H1 (cell line): ENCODE data around the gene ARID2. TPM values are rescaled to one million over a fixed set of nuclear protein-coding genes. Genes with fewer than 3 reads are reported as not detected.

Source experiments
- CTCF ChIA-PET: fragments of 300-600 bp; sonication (Branson Sonifier 250); formaldehyde crosslinking; loops from one replicate; lab custom pipeline; 2021; ENCODE audit not compliant: partially characterized antibody; lab: Charles Lee
- POLR2A ChIA-PET: fragments of 300-600 bp; sonication (Branson Sonifier 250); formaldehyde crosslinking; loops from one replicate; lab custom pipeline; 2021; ENCODE audit warnings: inconsistent platforms; ENCODE audit not compliant: partially characterized antibody; lab: Charles Lee
- DNase-seq, 2 experiments: peaks; one replicate each; pipeline versions ENCODE4 v3.0.0 to v3.0.0-alpha.2; 2010 to 2022; ENCODE audit warnings: low spot score in 2 of 2, low read depth in 1 of 2, mixed read lengths in 1 of 2
- FAIRE-seq: peaks from 2 replicates; lab custom pipeline; 2011; peaks lifted over from hg19 to GRCh38; lab: Jason Lieb, UNC
- H2AFZ ChIP-seq: 2 replicates; pipeline ENCODE4 v1.8.1; 2012; ENCODE audit warnings: low read length, inconsistent platforms
- H2AK5ac ChIP-seq: 2 replicates; pipeline ENCODE4 v1.6.1; 2013; ENCODE audit warnings: low read depth, low read length
- H2BK120ac ChIP-seq: replicated peaks from 2 replicates; pipeline ENCODE3; 2013; ENCODE audit warnings: low read depth, low read length, inconsistent platforms
- H2BK12ac ChIP-seq: 2 replicates; pipeline ENCODE4 v1.6.1; 2013; ENCODE audit warnings: low read depth, low read length
- H2BK15ac ChIP-seq: 2 replicates; pipeline ENCODE4 v1.6.1; 2013; ENCODE audit warnings: low read length
- H2BK20ac ChIP-seq: 2 replicates; pipeline ENCODE4 v1.6.1; 2013; ENCODE audit warnings: low read length
- H2BK5ac ChIP-seq: 2 replicates; pipeline ENCODE4 v1.6.1; 2013; ENCODE audit warnings: low read depth, low read length
- H3K14ac ChIP-seq: 2 replicates; pipeline ENCODE4 v1.6.1; 2013; ENCODE audit warnings: inconsistent platforms; ENCODE audit not compliant: insufficient read length
- H3K18ac ChIP-seq: 2 replicates; pipeline ENCODE4 v1.6.1; 2013; ENCODE audit warnings: low read length; ENCODE audit errors: extremely low read depth
- H3K23ac ChIP-seq: 2 replicates; pipeline ENCODE4 v1.6.1; 2013; ENCODE audit warnings: inconsistent platforms; ENCODE audit not compliant: insufficient read length
- H3K23me2 ChIP-seq: 2 replicates; pipeline ENCODE4 v1.6.1; 2013; ENCODE audit warnings: low read depth, low read length
- H3K27ac ChIP-seq: 2 replicates; pipeline ENCODE4 v1.6.1; 2011; ENCODE audit warnings: low read depth, low read length, inconsistent platforms
- H3K27me3 ChIP-seq, 4 experiments: replicated peaks in 1 of 4; 1 replicate in 1 of 4; 2 replicates in 3 of 4; pipeline versions ENCODE4 v1.6.1 to v1.8.1; 2011 to 2013; ENCODE audit warnings: low read length in 3 of 4, mild to moderate bottlenecking in 3 of 4, inconsistent platforms in 2 of 4, mixed read lengths in 2 of 4, moderate library complexity in 1 of 4; ENCODE audit not compliant: control insufficient read depth in 3 of 4, insufficient read depth in 3 of 4; ENCODE audit errors: extremely low read depth in 1 of 4
- H3K36me3 ChIP-seq, 4 experiments: 2 replicates each; pipeline versions ENCODE4 v1.6.1 to v1.8.1; 2011 to 2013; ENCODE audit warnings: mild to moderate bottlenecking in 4 of 4, low read length in 3 of 4, moderate library complexity in 2 of 4, control low read depth in 1 of 4, inconsistent platforms in 1 of 4; ENCODE audit not compliant: insufficient read depth in 4 of 4, control insufficient read depth in 2 of 4
- H3K4ac ChIP-seq: replicated peaks from 2 replicates; pipeline ENCODE3; 2013; ENCODE audit warnings: low read length, low read depth, mixed read lengths, inconsistent platforms; ENCODE audit not compliant: insufficient read length
- H3K4me1 ChIP-seq, 4 experiments: replicated peaks in 1 of 4; 1 replicate in 1 of 4; 2 replicates in 3 of 4; pipeline versions ENCODE4 v1.6.1 to v1.8.1; 2011 to 2013; ENCODE audit warnings: low read length in 3 of 4, inconsistent platforms in 2 of 4, mixed read lengths in 1 of 4; ENCODE audit not compliant: insufficient read depth in 4 of 4, control insufficient read depth in 3 of 4
- H3K4me2 ChIP-seq, 2 experiments: 2 replicates each; pipeline versions ENCODE4 v1.6.1 to v1.8.1; 2011 to 2013; ENCODE audit warnings: low read depth in 2 of 2, low read length in 2 of 2, control low read depth in 1 of 2, inconsistent platforms in 1 of 2, mild to moderate bottlenecking in 1 of 2; ENCODE audit not compliant: insufficient read depth in 1 of 2
- H3K4me3 ChIP-seq, 4 experiments: fragments of 200-600, 300-600 bp in 1 of 4; sonication (generic), shearing (Covaris generic), sonication (Bioruptor Twin) in 1 of 4; 2 replicates each; pipeline versions ENCODE4 v1.5.1 to v1.8.1; 2011 to 2016; ENCODE audit warnings: low read length in 4 of 4, low read depth in 3 of 4, control low read depth in 2 of 4, inconsistent platforms in 2 of 4, mild to moderate bottlenecking in 2 of 4, mixed read lengths in 1 of 4, moderate library complexity in 1 of 4; ENCODE audit not compliant: insufficient read depth in 2 of 4; ENCODE audit errors: extremely low read depth in 1 of 4
- H3K56ac ChIP-seq: replicated peaks from 2 replicates; pipeline ENCODE3; 2013; ENCODE audit warnings: low read depth, mild to moderate bottlenecking, mixed read lengths, low read length, inconsistent platforms; ENCODE audit not compliant: insufficient read length
- H3K79me1 ChIP-seq: 2 replicates; pipeline ENCODE4 v1.6.1; 2013; ENCODE audit warnings: low read depth, low read length, control low read depth
- H3K79me2 ChIP-seq, 2 experiments: 2 replicates each; pipeline versions ENCODE4 v1.6.1 to v1.8.1; 2012 to 2013; ENCODE audit warnings: low read length in 2 of 2, mild to moderate bottlenecking in 2 of 2, inconsistent platforms in 1 of 2; ENCODE audit not compliant: insufficient read depth in 2 of 2, control insufficient read depth in 1 of 2
- H3K9ac ChIP-seq, 4 experiments: replicated peaks in 1 of 4; 1 replicate in 1 of 4; 2 replicates in 3 of 4; pipeline versions ENCODE4 v1.6.1 to v1.8.1; 2011 to 2013; ENCODE audit warnings: low read depth in 3 of 4, low read length in 3 of 4, control low read depth in 2 of 4, mild to moderate bottlenecking in 2 of 4, moderate library complexity in 2 of 4, inconsistent platforms in 1 of 4; ENCODE audit errors: extremely low read depth in 1 of 4
- H3K9me3 ChIP-seq, 2 experiments: 2 replicates each; pipeline versions ENCODE4 v1.6.1 to v1.8.1; 2012 to 2013; ENCODE audit warnings: mild to moderate bottlenecking in 2 of 2, moderate library complexity in 2 of 2, control low read depth in 1 of 2, inconsistent platforms in 1 of 2, low read depth in 1 of 2, low read length in 1 of 2, mixed read lengths in 1 of 2; ENCODE audit not compliant: insufficient read depth in 2 of 2
- H4K20me1 ChIP-seq, 2 experiments: replicated peaks in 1 of 2; 2 replicates each; pipeline versions ENCODE3 to v1.8.1; 2011 to 2013; ENCODE audit warnings: inconsistent platforms in 2 of 2, low read length in 2 of 2, mild to moderate bottlenecking in 1 of 2; ENCODE audit not compliant: insufficient read depth in 2 of 2, control insufficient read depth in 1 of 2
- H4K5ac ChIP-seq: 2 replicates; pipeline ENCODE4 v1.6.1; 2013; ENCODE audit warnings: low read length, low read depth, mixed read lengths, inconsistent platforms; ENCODE audit not compliant: insufficient read length
- H4K8ac ChIP-seq: 2 replicates; pipeline ENCODE4 v1.8.0; 2013; ENCODE audit warnings: mild to moderate bottlenecking, moderate library complexity, low read length, inconsistent platforms; ENCODE audit not compliant: insufficient read depth; ENCODE audit errors: extremely low read depth
- H4K91ac ChIP-seq: replicated peaks from 2 replicates; pipeline ENCODE3; 2013; ENCODE audit warnings: low read length, mixed read lengths, inconsistent platforms; ENCODE audit not compliant: insufficient read length
- ASH2L ChIP-seq: fragments of 200-600, 300-600 bp; sonication (generic); IDR thresholded peaks from one replicate; pipeline ENCODE4 v1.7.1; 2017; ENCODE audit warnings: low read length
- ATF3 ChIP-seq: IDR thresholded peaks from 2 replicates; pipeline ENCODE4 v1.6.1; 2011; ENCODE audit warnings: low read depth, mild to moderate bottlenecking, low read length; ENCODE audit not compliant: insufficient read depth
- BACH1 ChIP-seq: IDR thresholded peaks from 2 replicates; pipeline ENCODE4 v1.6.1; 2012; ENCODE audit warnings: low read length, improper control_type of control experiment
- BCL11A ChIP-seq, 2 experiments: IDR thresholded peaks; one replicate each; pipeline ENCODE4 v1.6.1; 2011; ENCODE audit warnings: low read depth in 2 of 2, low read length in 2 of 2, mild to moderate bottlenecking in 2 of 2
- CBX5 ChIP-seq: fragments of 300-800, 300-1000 bp; sonication (generic); IDR thresholded peaks from 2 replicates; pipeline ENCODE4 v1.7.1; 2016; ENCODE audit warnings: antibody characterized with exemption, low read length, low read depth
- CEBPB ChIP-seq: IDR thresholded peaks from 2 replicates; pipeline ENCODE4 v1.6.1; 2012; ENCODE audit warnings: low read depth, low read length
- GTF2F1 ChIP-seq: IDR thresholded peaks from 2 replicates; pipeline ENCODE4 v1.6.1; 2012; ENCODE audit warnings: low read depth, low read length, improper control_type of control experiment, borderline replicate concordance
- HDAC6 ChIP-seq: IDR thresholded peaks from one replicate; pipeline ENCODE4 v1.7.1; 2012; ENCODE audit warnings: low read depth, mild to moderate bottlenecking, inconsistent platforms, low read length, moderate library complexity
- KDM1A ChIP-seq: fragments of 200-600, 300-600 bp; sonication (generic); IDR thresholded peaks from 2 replicates; pipeline ENCODE4 v1.7.1; 2016; ENCODE audit warnings: mild to moderate bottlenecking, low read length, borderline replicate concordance
- NRF1 ChIP-seq: IDR thresholded peaks from 2 replicates; pipeline ENCODE4 v1.6.1; 2011; ENCODE audit warnings: mild to moderate bottlenecking, low read depth, low read length, improper control_type of control experiment
- SP1 ChIP-seq: IDR thresholded peaks from 2 replicates; pipeline ENCODE4 v1.6.1; 2011; ENCODE audit warnings: low read depth, low read length
- TCF12 ChIP-seq: IDR thresholded peaks from 2 replicates; pipeline ENCODE4 v1.6.1; 2011; ENCODE audit warnings: low read depth, mild to moderate bottlenecking, low read length
- WGBS, 2 experiments: shearing (Covaris generic) in 1 of 2; methylation state at CpG; one replicate each; pipeline versions ENCODE4 v1.1.6 to v1.1.7; 2013 to 2015; ENCODE audit warnings: low lambda C conversion rate in 2 of 2, mixed read lengths in 2 of 2, inconsistent platforms in 1 of 2, low coverage in 1 of 2, missing lambda C conversion rate in 1 of 2; ENCODE audit not compliant: insufficient replicate concordance in 2 of 2, insufficient coverage in 1 of 2, insufficient read length in 1 of 2; ENCODE audit errors: extremely low coverage in 1 of 2, missing lambda C conversion rate in 1 of 2; 5-methylcytosine and 5-hydroxymethylcytosine counted together
- polyA plus RNA-seq, 7 experiments: library from polyadenylated mRNA; depleted of rRNA in 3 of 7; stranded (reverse) in 5 of 7; unstranded in 2 of 7; fragments of >200 nt in 5 of 7; fragments of 200-250 nt in 2 of 7; gene quantifications; 1 replicate in 5 of 7; 2 replicates in 1 of 7; 4 replicates in 1 of 7; pipeline versions ENCODE4 v1.2.1 to v1.2.3, GENCODE V29; 2011 to 2013; ENCODE audit warnings: missing spikeins in 2 of 7, mixed read lengths in 2 of 7
- total RNA-seq: library from RNA; stranded (reverse); fragmentation: NEBNext Ultra II Directional; extraction: Animal tissue kit (Norgen Biotek cat#: 25700); gene quantifications from 2 replicates; pipeline ENCODE4 v1.2.1, GENCODE V29; 2021

Gene ARID2
- total and polyA plus RNA-seq, 2 of the 8 experiments (the other 6 are each of a cell fraction or from before 2014, with no cell fraction given) = 32.0 to 45.2 TPM

DNA sequence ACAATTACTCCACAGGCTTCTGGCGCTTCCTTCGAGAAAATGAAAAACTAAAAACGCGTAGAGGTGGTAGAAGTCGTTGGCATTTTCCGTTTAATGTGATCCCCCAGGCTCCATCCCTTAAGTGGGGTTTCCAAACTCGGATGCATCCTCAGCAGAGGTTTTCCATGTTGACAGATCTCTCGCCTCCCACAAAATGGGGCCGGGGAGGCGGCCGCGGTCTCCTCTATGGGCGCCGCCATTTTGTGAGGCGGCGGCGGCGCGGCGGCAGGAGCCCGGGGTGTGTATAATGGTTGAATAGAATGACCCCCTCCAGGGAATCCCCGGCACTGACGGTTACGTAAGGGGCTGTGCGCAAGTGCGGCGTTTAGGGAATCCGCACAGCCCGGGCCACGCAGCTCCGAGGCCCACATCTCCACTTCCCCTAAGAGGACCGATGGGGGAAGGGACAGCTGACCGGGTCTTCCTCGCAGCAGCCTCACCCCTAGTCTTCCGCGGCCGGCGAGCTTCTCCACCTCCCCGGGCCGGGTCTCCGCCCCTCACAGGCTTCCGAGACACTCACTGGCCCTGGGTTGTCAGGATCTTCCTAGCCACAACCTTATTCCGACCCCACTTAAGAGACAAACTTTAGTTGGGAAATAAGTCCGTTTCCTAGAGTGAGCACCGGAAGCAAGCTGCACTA, 2.1 kb upstream of the ARID2 start:
- 1% methylated on average over 45 of the region's 45 CpGs; no CpG with 5 or more reads in 1 of the 2 experiments for WGBS, 2 experiments
- peak overlapping the region; percentile 73 to 90 for H3K4me2 ChIP-seq
- TF ChIP-seq CEBPB (peak; percentile 59), GTF2F1 (0 out of 2 replicates have a peak, but pooled peaks have one; percentile 37), NRF1 (no peak), ASH2L (peak; percentile 92), TCF12 (peak; percentile 73), ATF3 (no peak), SP1 (peak; percentile 85), HDAC6 (no peak), CBX5 (no peak), BACH1 (peak; percentile 61; the same call in 1 of the 2 replicates), KDM1A (no peak), BCL11A (IDR thresholded peaks at IDR 0.05; ENCODE audit: low read depth in 2 of 2, low read length in 2 of 2) (no peak)

More for the DNA sequence above, 2.1 kb upstream of the ARID2 start:
- H3K27ac ChIP-seq = peak overlapping the region; percentile 81
- peak overlapping the region; percentile 95 for H2BK120ac ChIP-seq
- peak overlapping the region; percentile 83 for H3K56ac ChIP-seq
- peak overlapping the region; percentile 69; the same call in 1 of the 2 replicates for H2BK5ac ChIP-seq
- H3K4me3 ChIP-seq = peak overlapping the region; percentile 92 to 95 (median 93)
- peak overlapping the region; percentile 89 for H4K91ac ChIP-seq
- H4K5ac ChIP-seq = peak overlapping the region; percentile 94
- POLR2A ChIA-PET = interaction anchor here (0.7 to 2.8 kb wide), 21 partner anchors 10 to 646 kb away, joined by 3 to 19 read pairs (median 4); no protein-coding TSS in a partner anchor
- no peaks in the 10 kb centered on the region for H3K9me3 ChIP-seq
- H3K18ac ChIP-seq = peak overlapping the region; percentile 75
- no peak overlapping the region for H2AK5ac ChIP-seq
- H4K20me1 ChIP-seq = no peaks in the 10 kb centered on the region
- no peaks in the 10 kb centered on the region; a peak in 2 of 7 replicates for H3K4me1 ChIP-seq
- FAIRE-seq = peak; percentile 13
- peaks cover 0 to 4% (median 0%) of the 10 kb centered on the region in 4 experiments; a peak in 2 of 8 replicates for H3K36me3 ChIP-seq
- H3K9ac ChIP-seq = peak overlapping the region; percentile 78 to 95 (median 86)
- H3K23ac ChIP-seq = peak overlapping the region; percentile 92
- CTCF ChIA-PET = interaction anchor here (1.1 to 3.5 kb wide), 7 partner anchors 11 to 255 kb away, joined by 3 to 43 read pairs (median 4); no protein-coding TSS in a partner anchor
- H3K4ac ChIP-seq = peak overlapping the region; percentile 96
- H2BK15ac ChIP-seq = no peak overlapping the region
- peak overlapping the region; percentile 99 for H3K14ac ChIP-seq
- H2BK12ac ChIP-seq = no peak overlapping the region; the same call in 1 of the 2 replicates
- peak overlapping the region; percentile 97; the same call in 1 of the 2 replicates for H4K8ac ChIP-seq
- no peak overlapping the region for H2BK20ac ChIP-seq
- peaks cover 4 to 60% of the 10 kb centered on the region in 2 experiments; a peak in 3 of 4 replicates for H3K79me2 ChIP-seq
- DNase-seq = peak; percentile 87 to 91
- H2AFZ ChIP-seq = peak overlapping the region; percentile 18; the same call in 1 of the 2 replicates
- no peaks in the 10 kb centered on the region for H3K27me3 ChIP-seq
- H3K23me2 ChIP-seq = peaks cover 12% of the 10 kb centered on the region
- no peaks in the 10 kb centered on the region for H3K79me1 ChIP-seq
